ENCODE results near the gene PIP4K2B. TPM values are rescaled to one million over a fixed set of nuclear protein-coding genes. Genes with fewer than 3 reads are reported as not detected.

The PIP4K2B gene
- total RNA-seq, 1 experiment from 2014 or later, result 42.3 TPM

DNA sequence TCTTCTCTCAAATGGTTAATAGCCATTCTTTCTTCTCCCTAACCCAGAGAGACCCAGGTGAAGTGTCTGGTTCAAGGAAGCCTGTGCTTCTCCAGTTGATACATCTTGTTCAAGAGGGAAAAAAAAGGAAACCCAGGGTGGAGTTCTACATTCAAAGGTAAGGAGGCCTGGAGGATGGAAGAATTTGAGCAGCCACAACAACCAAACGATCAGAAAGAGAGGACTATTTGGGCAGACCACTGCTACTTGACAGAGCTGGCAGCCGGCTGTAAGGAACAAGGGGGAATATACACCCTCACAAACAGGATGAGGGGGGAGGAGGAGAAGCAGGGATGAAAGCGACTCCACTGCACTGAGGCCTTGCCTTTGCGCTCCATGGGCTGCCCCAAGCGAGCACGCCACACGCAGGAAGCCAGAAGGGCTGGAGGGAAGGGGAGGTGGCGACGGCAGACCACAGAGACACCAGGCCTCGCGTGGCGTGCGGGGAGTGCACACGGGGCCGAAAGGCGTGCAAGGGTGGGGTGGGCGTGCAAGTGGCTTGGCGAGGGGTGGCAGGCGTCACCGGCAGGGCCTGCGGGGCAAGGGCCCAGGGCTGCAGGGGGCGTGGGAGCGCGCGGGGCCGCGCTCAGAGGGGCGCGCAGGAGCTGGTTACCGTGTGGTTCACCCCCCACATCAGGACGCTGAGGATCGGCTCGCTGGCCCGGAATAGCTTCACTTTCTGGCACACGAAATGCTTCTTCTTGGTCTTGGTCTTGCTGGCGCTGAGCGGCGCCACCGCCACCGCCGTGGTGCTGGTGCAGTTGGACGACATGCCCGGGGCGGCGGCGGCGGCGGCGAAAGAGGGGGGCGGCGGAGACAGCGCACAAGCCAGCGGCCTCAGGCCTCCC, 499 bp downstream of the PIP4K2B start:
- peak; percentile 65; the same call in 1 of the 2 replicates for TF ChIP-seq SIN3A (IDR thresholded peaks at IDR 0.05; ENCODE audit: borderline replicate concordance, insufficient read depth, low read depth, low read length)
- TF ChIP-seq TCF7L2 (IDR thresholded peaks at IDR 0.05; ENCODE audit: low read depth, low read length), result no peak
- peaks cover 9% of the 10 kb centered on the region for H3K36me3 ChIP-seq (ENCODE audit: control insufficient read depth, insufficient read depth, low read length)
- intact Hi-C loops (cut with micrococcal nuclease; ENCODE audit: unreplicated experiment) (no loop called here), in situ Hi-C loops (cut with HindIII; ENCODE audit: low pct_unique_long_range_greater_than_20kb, low sequenced_read_pairs) (no loop called here)
- H3K9me3 ChIP-seq (ENCODE audit: control insufficient read depth, insufficient read depth, low read depth, low read length), result no peaks in the 10 kb centered on the region
- CTCF ChIA-PET, result interaction anchor here (0.5 kb wide), 1 partner anchor 70 kb away, joined by 9 read pairs; no protein-coding TSS in a partner anchor
- no TSS peak for BruUV-seq (replicated peaks)
- no peak for DNase-seq (ENCODE audit: low read depth, low spot score)
- peak overlapping the region; percentile 70 to 78 for H3K4me3 ChIP-seq (ENCODE audit: low read depth in 2 of 2, low read length in 2 of 2)
- peaks cover 17% of the 10 kb centered on the region for H3K4me1 ChIP-seq (ENCODE audit: control insufficient read depth, insufficient read depth, low read length)
- H3K27ac ChIP-seq (ENCODE audit: low read length), result peak overlapping the region; percentile 86
- H3K27me3 ChIP-seq (ENCODE audit: control insufficient read depth, insufficient read depth, low read length), result no peaks in the 10 kb centered on the region
- POLR2A ChIA-PET, result no interaction called here
- ATAC-seq, result peak; percentile 46

- H3K27me3 ChIP-seq (ENCODE audit: control insufficient read depth, insufficient read depth, low read length), result no peaks in the 10 kb centered on the region
- intact Hi-C loops (cut with micrococcal nuclease; ENCODE audit: unreplicated experiment) (no loop called here), in situ Hi-C loops (cut with HindIII; ENCODE audit: low pct_unique_long_range_greater_than_20kb, low sequenced_read_pairs) (no loop called here)
- ATAC-seq, result no peak
- ChIA-PET POLR2A (no interaction called here), CTCF (no interaction called here)
- H3K4me3 ChIP-seq (ENCODE audit: low read depth in 2 of 2, low read length in 2 of 2), result peak overlapping the region; percentile 70 to 78
- H3K27ac ChIP-seq (ENCODE audit: low read length), result peak overlapping the region; percentile 86
- TF ChIP-seq, protein P1, sequence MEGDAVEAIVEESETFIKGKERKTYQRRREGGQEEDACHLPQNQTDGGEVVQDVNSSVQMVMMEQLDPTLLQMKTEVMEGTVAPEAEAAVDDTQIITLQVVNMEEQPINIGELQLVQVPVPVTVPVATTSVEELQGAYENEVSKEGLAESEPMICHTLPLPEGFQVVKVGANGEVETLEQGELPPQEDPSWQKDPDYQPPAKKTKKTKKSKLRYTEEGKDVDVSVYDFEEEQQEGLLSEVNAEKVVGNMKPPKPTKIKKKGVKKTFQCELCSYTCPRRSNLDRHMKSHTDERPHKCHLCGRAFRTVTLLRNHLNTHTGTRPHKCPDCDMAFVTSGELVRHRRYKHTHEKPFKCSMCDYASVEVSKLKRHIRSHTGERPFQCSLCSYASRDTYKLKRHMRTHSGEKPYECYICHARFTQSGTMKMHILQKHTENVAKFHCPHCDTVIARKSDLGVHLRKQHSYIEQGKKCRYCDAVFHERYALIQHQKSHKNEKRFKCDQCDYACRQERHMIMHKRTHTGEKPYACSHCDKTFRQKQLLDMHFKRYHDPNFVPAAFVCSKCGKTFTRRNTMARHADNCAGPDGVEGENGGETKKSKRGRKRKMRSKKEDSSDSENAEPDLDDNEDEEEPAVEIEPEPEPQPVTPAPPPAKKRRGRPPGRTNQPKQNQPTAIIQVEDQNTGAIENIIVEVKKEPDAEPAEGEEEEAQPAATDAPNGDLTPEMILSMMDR (IDR thresholded peaks at IDR 0.05), result no peak
- TF ChIP-seq REST (IDR thresholded peaks at IDR 0.05; ENCODE audit: insufficient read depth in 1 of 2, low read depth in 2 of 2, low read length in 1 of 2), result no peak
- TF ChIP-seq POLR2AphosphoS5 (IDR thresholded peaks at IDR 0.05; ENCODE audit: low read depth, low read length), result no peak
- no peak for TF ChIP-seq SIN3A (IDR thresholded peaks at IDR 0.05; ENCODE audit: borderline replicate concordance, insufficient read depth, low read depth, low read length)
- no peak for TF ChIP-seq TCF7L2 (IDR thresholded peaks at IDR 0.05; ENCODE audit: low read depth, low read length)
- H3K9me3 ChIP-seq (ENCODE audit: control insufficient read depth, insufficient read depth, low read depth, low read length), result no peaks in the 10 kb centered on the region
- DNase-seq (ENCODE audit: low read depth, low spot score), result no peak
- H3K36me3 ChIP-seq (ENCODE audit: control insufficient read depth, insufficient read depth, low read length), result peaks cover 7% of the 10 kb centered on the region
- BruUV-seq (replicated peaks), result TSS peak; percentile 74
- H3K4me1 ChIP-seq (ENCODE audit: control insufficient read depth, insufficient read depth, low read length), result peaks cover 17% of the 10 kb centered on the region
These were observed 1.5 kb downstream of the PIP4K2B start for GRCh38 chr17:38797828-38798227.

GRCh38 chr17:38797158-38797490, 2.2 kb downstream of the PIP4K2B start:
- H3K27ac ChIP-seq (ENCODE audit: low read length), result no peak overlapping the region
- peaks cover 7% of the 10 kb centered on the region for H3K36me3 ChIP-seq (ENCODE audit: control insufficient read depth, insufficient read depth, low read length)
- peaks cover 17% of the 10 kb centered on the region for H3K4me1 ChIP-seq (ENCODE audit: control insufficient read depth, insufficient read depth, low read length)
- CTCF ChIA-PET, result no interaction called here
- POLR2A ChIA-PET, result no interaction called here
- H3K27me3 ChIP-seq (ENCODE audit: control insufficient read depth, insufficient read depth, low read length), result no peaks in the 10 kb centered on the region
- H3K4me3 ChIP-seq (ENCODE audit: low read depth in 2 of 2, low read length in 2 of 2), result no peak overlapping the region
- no peak for TF ChIP-seq POLR2AphosphoS5 (IDR thresholded peaks at IDR 0.05; ENCODE audit: low read depth, low read length)
- no peak for TF ChIP-seq TCF7L2 (IDR thresholded peaks at IDR 0.05; ENCODE audit: low read depth, low read length)
- TF ChIP-seq SIN3A (IDR thresholded peaks at IDR 0.05; ENCODE audit: borderline replicate concordance, insufficient read depth, low read depth, low read length), result no peak
- TF ChIP-seq, protein P1 (IDR thresholded peaks at IDR 0.05), result no peak
- TF ChIP-seq REST (IDR thresholded peaks at IDR 0.05; ENCODE audit: insufficient read depth in 1 of 2, low read depth in 2 of 2, low read length in 1 of 2), result no peak
- DNase-seq (ENCODE audit: low read depth, low spot score) (no peak), ATAC-seq (no peak)
- in situ Hi-C loops (cut with HindIII; ENCODE audit: low pct_unique_long_range_greater_than_20kb, low sequenced_read_pairs) (no loop called here), intact Hi-C loops (cut with micrococcal nuclease; ENCODE audit: unreplicated experiment) (no loop called here)
- BruUV-seq (replicated peaks), result no TSS peak
- no peaks in the 10 kb centered on the region for H3K9me3 ChIP-seq (ENCODE audit: control insufficient read depth, insufficient read depth, low read depth, low read length)

All from Panc1 (cell line).